HG02870 (cell line): ENCODE data around the gene NEDD4.
"Not testable (repeated sequence)": the region's sequence is repeated elsewhere in the genome, so short reads cannot be mapped to it uniquely, and the experiment has no call there.

Source experiments
- ATAC-seq: cut with Tn5 transposase; IDR thresholded peaks from one replicate; pipeline ENCODE4 v1.9.1; 2021; ENCODE audit warnings: mild to moderate bottlenecking, moderate library complexity; ENCODE audit not compliant: unreplicated experiment

Gene NEDD4

GRCh38 chr15:55785593-55785992 is 207.8 kb downstream of the NEDD4 start:
- ATAC-seq, result not testable (repeated sequence)

DNA sequence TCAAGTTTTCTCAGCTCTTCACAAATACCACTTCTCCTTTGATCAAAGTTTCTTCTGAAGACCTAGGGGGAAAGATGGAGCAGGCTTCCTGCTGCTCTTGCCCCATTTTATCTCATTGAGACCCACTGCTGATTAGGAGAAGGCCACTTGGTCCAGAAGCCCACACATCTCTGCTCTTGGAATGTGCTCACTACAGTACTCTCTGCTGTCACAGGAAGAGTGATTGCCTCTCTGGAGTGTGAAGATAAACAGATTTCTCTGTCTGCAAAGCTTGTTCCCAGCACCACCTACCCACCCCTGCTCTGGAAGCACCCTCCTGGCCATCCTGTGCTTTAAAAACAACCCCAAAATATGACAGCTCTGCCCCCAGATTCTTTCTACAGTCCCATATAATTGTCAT is 209.1 kb downstream of the NEDD4 start:
- no peak for ATAC-seq

- ATAC-seq, result no peak
Observed at GRCh38 chr15:55782901-55783300, 210.5 kb downstream of the NEDD4 start.

GRCh38 chr15:55780292-55780691 is 213.1 kb downstream of the NEDD4 start:
- ATAC-seq, result no peak

DNA sequence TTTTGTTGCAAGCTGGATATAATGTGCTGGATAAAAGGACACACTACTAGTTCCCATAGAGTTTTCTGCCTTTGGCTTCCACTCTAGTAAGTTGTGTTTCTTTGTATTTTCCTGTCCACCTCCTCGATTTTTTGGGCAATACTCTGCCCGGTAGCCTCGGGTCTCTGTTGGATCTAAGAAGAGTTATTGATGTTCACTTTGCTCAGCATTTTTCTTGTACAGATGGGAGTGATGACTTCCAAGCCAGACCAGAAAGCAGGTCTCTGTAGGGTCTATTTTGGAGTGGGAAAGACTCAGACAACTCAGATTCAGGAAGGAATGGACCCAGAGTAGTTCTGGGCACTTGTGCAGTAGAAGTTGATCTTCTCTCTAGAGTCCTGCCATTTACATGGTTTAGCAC is 214.5 kb downstream of the NEDD4 start:
- no peak for ATAC-seq
